Dendritic cell treated with granulocyte-macrophage colony-stimulating factor and Interleukin-4, amounts not matched to agents 40 ng/mL and 50 ng/mL, for 4 days (primary cell): ENCODE results near the gene CIDEB.
A peak's percentile ranks its signal among the peaks of the same experiment; 100 is the strongest.
"Not testable (repeated sequence)": the region's sequence is repeated elsewhere in the genome, so short reads cannot be mapped to it uniquely, and the experiment has no call there.

Experiments
- H3K27ac Mint-ChIP-seq: one replicate; pipeline ENCODE4 v1.8.0; 2022; ENCODE audit warnings: mild to moderate bottlenecking, mixed read lengths
- H3K27me3 Mint-ChIP-seq: one replicate; pipeline ENCODE4 v1.8.0; 2022; ENCODE audit warnings: mild to moderate bottlenecking, mixed read lengths
- H3K36me3 Mint-ChIP-seq: one replicate; pipeline ENCODE4 v1.8.0; 2022; ENCODE audit warnings: low read depth, mixed read lengths
- H3K4me1 Mint-ChIP-seq: one replicate; pipeline ENCODE4 v1.8.0; 2022; ENCODE audit warnings: low read depth, mixed read lengths
- H3K4me3 Mint-ChIP-seq: one replicate; pipeline ENCODE4 v1.8.0; 2022; ENCODE audit warnings: mild to moderate bottlenecking, moderate library complexity, mixed read lengths
- H3K9me3 Mint-ChIP-seq: one replicate; pipeline ENCODE4 v1.8.0; 2022; ENCODE audit warnings: mixed read lengths
- intact Hi-C: fragments of 100-400 bp; cut with micrococcal nuclease; formaldehyde crosslinking; loops from one replicate; pipeline ENCODE4 v1.15.0; 2022

Gene CIDEB

GRCh38 chr14:24338843-24339242 is 31.1 kb upstream of the CIDEB start:
- peak overlapping the region; percentile 90 for H3K4me3 Mint-ChIP-seq
- peaks cover 28% of the 10 kb centered on the region for H3K27me3 Mint-ChIP-seq
- peaks cover 75% of the 10 kb centered on the region for H3K4me1 Mint-ChIP-seq
- H3K9me3 Mint-ChIP-seq, result no peaks in the 10 kb centered on the region
- H3K36me3 Mint-ChIP-seq, result peaks cover 41% of the 10 kb centered on the region
- intact Hi-C loops, result no loop called here
- H3K27ac Mint-ChIP-seq, result peak overlapping the region; percentile 93

- no peak overlapping the region for H3K27ac Mint-ChIP-seq
- H3K36me3 Mint-ChIP-seq, result peaks cover 41% of the 10 kb centered on the region
- peaks cover 37% of the 10 kb centered on the region for H3K27me3 Mint-ChIP-seq
- no peaks in the 10 kb centered on the region for H3K9me3 Mint-ChIP-seq
- H3K4me3 Mint-ChIP-seq, result no peak overlapping the region
- peaks cover 77% of the 10 kb centered on the region for H3K4me1 Mint-ChIP-seq
- intact Hi-C loops, result no loop called here
Measured at GRCh38 chr14:24337824-24338175, 30.0 kb upstream of the CIDEB start.

- intact Hi-C loops, result no loop called here
- no peaks in the 10 kb centered on the region for H3K9me3 Mint-ChIP-seq
- peaks cover 42% of the 10 kb centered on the region for H3K27me3 Mint-ChIP-seq
- peaks cover 41% of the 10 kb centered on the region for H3K36me3 Mint-ChIP-seq
- no peak overlapping the region for H3K4me3 Mint-ChIP-seq
- H3K4me1 Mint-ChIP-seq, result peaks cover 82% of the 10 kb centered on the region
- no peak overlapping the region for H3K27ac Mint-ChIP-seq
Measured at GRCh38 chr14:24337144-24337823, 29.5 kb upstream of the CIDEB start.

- Mint-ChIP-seq H3K36me3 (peaks cover 41% of the 10 kb centered on the region), H3K9me3 (no peaks in the 10 kb centered on the region), H3K4me3 (peak overlapping the region; percentile 64), H3K27ac (peak overlapping the region; percentile 19), H3K4me1 (peaks cover 93% of the 10 kb centered on the region), H3K27me3 (peaks cover 45% of the 10 kb centered on the region)
- intact Hi-C loops, result no loop called here
Measured at GRCh38 chr14:24335461-24336171, 27.8 kb upstream of the CIDEB start.

- Mint-ChIP-seq H3K27me3 (peaks cover 45% of the 10 kb centered on the region), H3K36me3 (peaks cover 39% of the 10 kb centered on the region), H3K4me3 (peak within 1 kb of the TSS; percentile 64), H3K4me1 (peaks cover 98% of the 10 kb centered on the region), H3K9me3 (no peaks in the 10 kb centered on the region), H3K27ac (peak within 1 kb of the TSS; percentile 19)
- intact Hi-C loops, result loop anchor here (5.0 kb wide), 1 partner anchor 33 kb away; the partner anchor contains the start of gene NFATC4
Measured at GRCh38 chr14:24334431-24335291, 26.9 kb upstream of the CIDEB start, which contains the start of gene ADCY4. Gene ADCY4 (minus strand): TSS chr14:24335071. CDS start chr14:24334652, 419 bp downstream.

- peak overlapping the region; percentile 67 for H3K4me3 Mint-ChIP-seq
- H3K27me3 Mint-ChIP-seq, result peaks cover 39% of the 10 kb centered on the region
- peaks cover 97% of the 10 kb centered on the region for H3K4me1 Mint-ChIP-seq
- H3K27ac Mint-ChIP-seq, result peak overlapping the region; percentile 76
- peaks cover 17% of the 10 kb centered on the region for H3K36me3 Mint-ChIP-seq
- no peaks in the 10 kb centered on the region for H3K9me3 Mint-ChIP-seq
- intact Hi-C loops, result loop anchor here (5.0 kb wide), 1 partner anchor 35 kb away; the partner anchor contains the start of gene NFATC4
Measured at GRCh38 chr14:24332268-24332993, 24.7 kb upstream of the CIDEB start.

GRCh38 chr14:24331731-24332267 is 24.0 kb upstream of the CIDEB start:
- H3K27me3 Mint-ChIP-seq, result peaks cover 37% of the 10 kb centered on the region
- intact Hi-C loops, result loop anchor here (5.0 kb wide), 1 partner anchor 36 kb away; the partner anchor contains the start of gene NFATC4
- peaks cover 10% of the 10 kb centered on the region for H3K36me3 Mint-ChIP-seq
- H3K4me3 Mint-ChIP-seq, result no peak overlapping the region
- H3K27ac Mint-ChIP-seq, result peak overlapping the region; percentile 76
- peaks cover 97% of the 10 kb centered on the region for H3K4me1 Mint-ChIP-seq
- no peaks in the 10 kb centered on the region for H3K9me3 Mint-ChIP-seq

GRCh38 chr14:24330973-24331674 is 23.3 kb upstream of the CIDEB start:
- Mint-ChIP-seq H3K4me1 (peaks cover 97% of the 10 kb centered on the region), H3K27ac (peak overlapping the region; percentile 62), H3K36me3 (peaks cover 4% of the 10 kb centered on the region), H3K4me3 (no peak overlapping the region), H3K9me3 (no peaks in the 10 kb centered on the region), H3K27me3 (peaks cover 37% of the 10 kb centered on the region)
- intact Hi-C loops, result loop anchor here (5.0 kb wide), 1 partner anchor 36 kb away; the partner anchor contains the start of gene NFATC4

- Mint-ChIP-seq H3K27ac (peak overlapping the region; percentile 62), H3K4me3 (no peak overlapping the region), H3K4me1 (peaks cover 96% of the 10 kb centered on the region)
Measured at GRCh38 chr14:24329736-24330135, 22.0 kb upstream of the CIDEB start.

GRCh38 chr14:24329073-24329663 is 21.4 kb upstream of the CIDEB start:
- no peaks in the 10 kb centered on the region for H3K9me3 Mint-ChIP-seq
- intact Hi-C loops, result loop anchor here (1.0 kb wide), 1 partner anchor 15 kb away; no protein-coding TSS in a partner anchor
- peak overlapping the region; percentile 62 for H3K27ac Mint-ChIP-seq
- peaks cover 21% of the 10 kb centered on the region for H3K27me3 Mint-ChIP-seq
- H3K36me3 Mint-ChIP-seq, result no peaks in the 10 kb centered on the region
- no peak overlapping the region for H3K4me3 Mint-ChIP-seq
- H3K4me1 Mint-ChIP-seq, result peaks cover 90% of the 10 kb centered on the region

More at GRCh38 chr14:24329736-24330135, 22.0 kb upstream of the CIDEB start:
- Mint-ChIP-seq H3K27me3 (peaks cover 25% of the 10 kb centered on the region), H3K9me3 (no peaks in the 10 kb centered on the region), H3K36me3 (no peaks in the 10 kb centered on the region)
- intact Hi-C loops, result loop anchor here (1.0 to 5.0 kb wide), 2 partner anchors 15 to 38 kb away; partner anchors contain the start of gene NFATC4

GRCh38 chr14:24327914-24328313 is 20.1 kb upstream of the CIDEB start:
- H3K27ac Mint-ChIP-seq, result peak overlapping the region; percentile 81
- intact Hi-C loops, H3K27me3 Mint-ChIP-seq, H3K36me3 Mint-ChIP-seq, H3K9me3 Mint-ChIP-seq, H3K4me3 Mint-ChIP-seq: not testable (repeated sequence)
- H3K4me1 Mint-ChIP-seq, result peaks cover 83% of the 10 kb centered on the region

- Mint-ChIP-seq H3K27ac (peak overlapping the region; percentile 81), H3K9me3 (no peaks in the 10 kb centered on the region), H3K4me3 (peak overlapping the region; percentile 49), H3K36me3 (no peaks in the 10 kb centered on the region), H3K4me1 (peaks cover 83% of the 10 kb centered on the region), H3K27me3 (peaks cover 3% of the 10 kb centered on the region)
- intact Hi-C loops, result no loop called here
Measured at GRCh38 chr14:24327303-24327702, 19.5 kb upstream of the CIDEB start.
